Measurements from ENCODE around the gene KDM5C. TPM values are rescaled to one million over a fixed set of nuclear protein-coding genes. Genes with fewer than 3 reads are reported as not detected.
A peak's percentile ranks its signal among the peaks of the same experiment; 100 is the strongest.

Gene KDM5C
- total and polyA plus RNA-seq, 2 of the 8 experiments (the other 6 are each of a cell fraction or from before 2014, with no cell fraction given): 42.4 to 82.2 TPM

GRCh38 chrX:53171356-53171755, 53.7 kb downstream of the KDM5C start:
- POLR2A ChIA-PET (ENCODE audit: partially characterized antibody): no interaction called here
- no peak overlapping the region for H4K5ac ChIP-seq (ENCODE audit: insufficient read length, low read depth, low read length)
- no peak overlapping the region for H3K23ac ChIP-seq (ENCODE audit: insufficient read length)
- H3K56ac ChIP-seq (replicated peaks; ENCODE audit: insufficient read length, low read depth, low read length): no peak overlapping the region
- H2BK120ac ChIP-seq (replicated peaks; ENCODE audit: low read depth, low read length): no peak overlapping the region
- H3K27ac ChIP-seq (ENCODE audit: low read depth, low read length): no peak overlapping the region
- no peaks in the 10 kb centered on the region for H3K23me2 ChIP-seq (ENCODE audit: low read depth, low read length)
- H3K27me3 ChIP-seq (replicated peaks in 1 of 4; ENCODE audit: control insufficient read depth in 3 of 4, extremely low read depth in 1 of 4, insufficient read depth in 3 of 4, low read length in 3 of 4): no peaks in the 10 kb centered on the region
- no peak overlapping the region for H2BK5ac ChIP-seq (ENCODE audit: low read depth, low read length)
- H4K91ac ChIP-seq (replicated peaks; ENCODE audit: insufficient read length, low read length): no peak overlapping the region
- H3K4me1 ChIP-seq (replicated peaks in 1 of 4; ENCODE audit: control insufficient read depth in 3 of 4, insufficient read depth in 4 of 4, low read length in 3 of 4): no peaks in the 10 kb centered on the region
- H4K8ac ChIP-seq (ENCODE audit: extremely low read depth, insufficient read depth, low read length): no peak overlapping the region
- CTCF ChIA-PET (ENCODE audit: partially characterized antibody): no interaction called here
- DNase-seq (ENCODE audit: low read depth in 1 of 2, low spot score in 2 of 2): no peak
- TF ChIP-seq ZNF274 (IDR thresholded peaks at IDR 0.05; ENCODE audit: borderline replicate concordance, extremely low read depth, low read length) (no peak), HDAC6 (IDR thresholded peaks at IDR 0.05; ENCODE audit: low read depth, low read length) (no peak), CTCF (IDR thresholded peaks at IDR 0.05; ENCODE audit: control extremely low read depth in 1 of 3, insufficient read depth in 1 of 3, low read depth in 1 of 3, low read length in 3 of 3) (peak; percentile 25 to 31 (median 27)), RAD21 (IDR thresholded peaks at IDR 0.05 in 1 of 2, conservative IDR thresholded peaks at IDR 0.05 in 1 of 2; ENCODE audit: low read depth in 2 of 2, low read length in 2 of 2) (0 out of 4 replicates have a peak, but pooled peaks of 1 of the 2 experiments have one; percentile 2)
- H4K20me1 ChIP-seq (replicated peaks in 1 of 2; ENCODE audit: control insufficient read depth in 1 of 2, insufficient read depth in 2 of 2, low read length in 2 of 2): no peaks in the 10 kb centered on the region
- H3K18ac ChIP-seq (ENCODE audit: extremely low read depth, low read length): no peak overlapping the region
- H2AK5ac ChIP-seq (ENCODE audit: low read depth, low read length): no peak overlapping the region
- 100% methylated on average over 2 of the region's 7 CpGs; no CpG with 5 or more reads in 1 of the 2 experiments for WGBS, 2 experiments (ENCODE audit: extremely low coverage in 1 of 2, insufficient coverage in 1 of 2, insufficient read length in 1 of 2, insufficient replicate concordance in 2 of 2, low coverage in 1 of 2, low lambda C conversion rate in 2 of 2, missing lambda C conversion rate in 1 of 2)
- no peak overlapping the region for H2BK20ac ChIP-seq (ENCODE audit: low read length)
- no peak overlapping the region for H3K14ac ChIP-seq (ENCODE audit: insufficient read length)
- no peak overlapping the region for H3K4ac ChIP-seq (replicated peaks; ENCODE audit: insufficient read length, low read depth, low read length)
- no peak overlapping the region for H2AFZ ChIP-seq (ENCODE audit: low read length)
- H3K4me3 ChIP-seq (ENCODE audit: extremely low read depth in 1 of 4, insufficient read depth in 2 of 4, low read depth in 3 of 4, low read length in 4 of 4): no peak overlapping the region
- H3K36me3 ChIP-seq (ENCODE audit: control insufficient read depth in 2 of 4, insufficient read depth in 4 of 4, low read length in 3 of 4): no peaks in the 10 kb centered on the region
- H3K4me2 ChIP-seq (ENCODE audit: insufficient read depth in 1 of 2, low read depth in 2 of 2, low read length in 2 of 2): no peak overlapping the region
- H3K9me3 ChIP-seq (ENCODE audit: insufficient read depth in 2 of 2, low read depth in 1 of 2, low read length in 1 of 2): no peaks in the 10 kb centered on the region
- H3K79me2 ChIP-seq (ENCODE audit: control insufficient read depth in 1 of 2, insufficient read depth in 2 of 2, low read length in 2 of 2): no peaks in the 10 kb centered on the region
- no peak overlapping the region for H3K9ac ChIP-seq (replicated peaks in 1 of 4; ENCODE audit: extremely low read depth in 1 of 4, low read depth in 3 of 4, low read length in 3 of 4)
- H2BK15ac ChIP-seq (ENCODE audit: low read length): no peak overlapping the region
- FAIRE-seq: no peak
- no peak overlapping the region for H2BK12ac ChIP-seq (ENCODE audit: low read depth, low read length)
- no peaks in the 10 kb centered on the region for H3K79me1 ChIP-seq (ENCODE audit: low read depth, low read length)

All from H1 (cell line).